ENCODE data around the gene ENDOD1.

ENDOD1 gene

DNA sequence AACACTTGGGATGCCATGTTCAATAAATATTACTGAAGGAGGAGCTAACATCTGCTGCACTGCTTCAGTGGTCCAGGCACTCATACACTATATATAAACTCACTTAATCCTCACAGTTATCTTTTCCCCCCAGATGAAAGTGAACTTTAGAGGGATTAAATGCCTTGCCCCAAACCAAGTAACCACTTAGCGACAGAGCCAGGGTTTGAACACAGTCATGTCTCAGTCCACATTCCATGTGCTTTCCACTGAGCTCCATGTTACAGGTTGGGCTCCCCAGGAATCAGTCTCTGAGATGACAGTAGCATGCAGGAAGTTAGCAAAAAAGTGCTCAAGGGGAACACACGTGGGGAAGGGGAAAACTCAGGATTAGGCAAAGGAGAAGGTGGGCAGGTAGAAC lies 59.3 kb downstream of the ENDOD1 start:
- DNase-seq (ENCODE audit: low read depth) = no peak
- TF ChIP-seq, protein P1, sequence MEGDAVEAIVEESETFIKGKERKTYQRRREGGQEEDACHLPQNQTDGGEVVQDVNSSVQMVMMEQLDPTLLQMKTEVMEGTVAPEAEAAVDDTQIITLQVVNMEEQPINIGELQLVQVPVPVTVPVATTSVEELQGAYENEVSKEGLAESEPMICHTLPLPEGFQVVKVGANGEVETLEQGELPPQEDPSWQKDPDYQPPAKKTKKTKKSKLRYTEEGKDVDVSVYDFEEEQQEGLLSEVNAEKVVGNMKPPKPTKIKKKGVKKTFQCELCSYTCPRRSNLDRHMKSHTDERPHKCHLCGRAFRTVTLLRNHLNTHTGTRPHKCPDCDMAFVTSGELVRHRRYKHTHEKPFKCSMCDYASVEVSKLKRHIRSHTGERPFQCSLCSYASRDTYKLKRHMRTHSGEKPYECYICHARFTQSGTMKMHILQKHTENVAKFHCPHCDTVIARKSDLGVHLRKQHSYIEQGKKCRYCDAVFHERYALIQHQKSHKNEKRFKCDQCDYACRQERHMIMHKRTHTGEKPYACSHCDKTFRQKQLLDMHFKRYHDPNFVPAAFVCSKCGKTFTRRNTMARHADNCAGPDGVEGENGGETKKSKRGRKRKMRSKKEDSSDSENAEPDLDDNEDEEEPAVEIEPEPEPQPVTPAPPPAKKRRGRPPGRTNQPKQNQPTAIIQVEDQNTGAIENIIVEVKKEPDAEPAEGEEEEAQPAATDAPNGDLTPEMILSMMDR (conservative IDR thresholded peaks at IDR 0.05; ENCODE audit: low read depth, low read length) = no peak
- H3K4me3 ChIP-seq (ENCODE audit: low read length) = no peak overlapping the region

DNA sequence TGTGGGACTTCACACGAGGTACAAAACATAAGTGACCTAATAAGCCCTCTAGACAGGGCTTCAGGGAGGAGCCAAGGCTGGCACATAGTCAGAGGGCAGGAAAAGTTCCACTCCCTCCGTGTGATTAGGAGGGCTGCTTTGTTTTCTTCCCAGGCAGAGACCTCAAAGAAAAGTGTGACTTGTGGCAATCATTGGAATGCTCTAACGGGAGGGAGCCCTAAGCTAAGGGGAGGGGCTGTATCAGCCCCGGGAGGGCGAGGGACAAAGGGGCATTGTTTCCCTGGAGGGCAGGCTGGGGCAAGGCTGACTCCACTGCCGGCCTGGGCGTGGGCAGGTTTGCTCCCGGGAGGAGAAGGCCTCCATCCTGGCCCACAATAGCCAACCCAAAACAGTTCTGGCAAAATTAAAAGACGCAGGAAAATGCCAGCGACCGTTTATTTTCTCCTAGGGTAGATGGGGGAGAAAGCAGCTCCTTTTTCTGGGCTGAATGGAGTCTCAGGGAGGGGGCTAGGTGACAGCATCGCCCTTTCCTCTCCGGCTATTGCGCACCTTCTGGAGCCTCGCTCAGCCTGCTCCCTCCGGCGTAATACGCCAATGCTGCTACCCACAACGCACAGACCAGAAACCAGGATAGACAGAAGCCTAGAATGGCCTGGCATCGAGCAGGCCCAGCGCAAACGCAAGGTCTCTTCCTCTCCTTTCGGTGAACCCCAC lies 60.2 kb downstream of the ENDOD1 start:
- DNase-seq (ENCODE audit: low read depth) = peak; percentile 96
- H3K4me3 ChIP-seq (ENCODE audit: low read length) = peak overlapping the region; percentile 2
- TF ChIP-seq, protein P1 (conservative IDR thresholded peaks at IDR 0.05; ENCODE audit: low read depth, low read length) = no peak

DNA sequence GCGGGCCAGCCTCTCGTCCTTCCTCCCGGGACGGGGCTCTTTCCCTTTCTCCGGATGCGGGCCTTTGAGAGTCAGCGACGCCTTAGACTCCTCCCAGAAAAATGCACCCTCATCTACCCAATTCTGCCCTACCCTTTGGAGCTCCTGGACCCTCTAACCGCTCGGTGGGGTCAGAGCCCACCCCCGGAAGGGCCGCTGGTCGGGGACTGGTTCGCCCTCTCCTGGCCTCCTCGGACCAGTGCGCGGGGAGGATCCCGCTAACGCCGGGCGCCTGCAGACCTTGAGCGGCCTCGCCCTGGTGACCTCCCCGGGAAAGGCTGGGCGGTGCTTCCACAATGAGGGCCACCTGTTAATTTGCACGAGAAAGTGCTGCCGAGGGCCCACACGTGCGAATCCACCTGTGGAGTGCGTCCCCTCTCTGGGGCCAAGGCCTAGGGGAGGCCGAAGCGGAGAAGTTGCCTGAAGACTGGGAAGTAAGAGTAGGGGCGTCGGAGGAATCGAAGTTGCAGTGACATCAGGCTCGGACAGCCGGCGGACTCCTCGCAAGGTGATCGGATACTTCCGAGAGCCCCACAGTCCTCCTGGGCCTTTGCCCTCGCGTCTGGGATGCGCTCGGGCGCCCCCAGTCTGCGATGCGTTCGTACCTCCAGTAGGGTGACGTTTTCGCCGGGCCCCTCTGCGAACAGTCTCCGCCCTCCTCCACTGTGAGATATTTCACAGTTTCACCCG lies 61.5 kb downstream of the ENDOD1 start:
- peak overlapping the region; percentile 50 for H3K4me3 ChIP-seq (ENCODE audit: low read length)
- peak; percentile 67 for DNase-seq (ENCODE audit: low read depth)
- TF ChIP-seq, protein P1 (conservative IDR thresholded peaks at IDR 0.05; ENCODE audit: low read depth, low read length) = peak; percentile 69

GRCh38 chr11:95152876-95153856 lies 63.5 kb downstream of the ENDOD1 start:
- H3K4me3 ChIP-seq (ENCODE audit: low read length) = no peak overlapping the region
- no peak for DNase-seq (ENCODE audit: low read depth)
- TF ChIP-seq, protein P1 (conservative IDR thresholded peaks at IDR 0.05; ENCODE audit: low read depth, low read length) = no peak

GRCh38 chr11:95153857-95154246 lies 64.2 kb downstream of the ENDOD1 start:
- TF ChIP-seq, protein P1 (conservative IDR thresholded peaks at IDR 0.05; ENCODE audit: low read depth, low read length) = no peak
- no peak for DNase-seq (ENCODE audit: low read depth)
- no peak overlapping the region for H3K4me3 ChIP-seq (ENCODE audit: low read length)

GRCh38 chr11:95154514-95154913 lies 64.9 kb downstream of the ENDOD1 start:
- TF ChIP-seq, protein P1 (conservative IDR thresholded peaks at IDR 0.05; ENCODE audit: low read depth, low read length) = peak; percentile 81
- H3K4me3 ChIP-seq (ENCODE audit: low read length) = no peak overlapping the region
- no peak for DNase-seq (ENCODE audit: low read depth)

Measured in retinal pigment epithelial cell (primary cell).